Measurements from ENCODE around the gene JOSD2.
"Not testable (repeated sequence)": the region's sequence is repeated elsewhere in the genome, so short reads cannot be mapped to it uniquely, and the experiment has no call there.

The JOSD2 gene

GRCh38 chr19:50478901-50479715 is 31.9 kb downstream of the JOSD2 start:
- no peak for DNase-seq (ENCODE audit: low read depth, low spot score)

DNA sequence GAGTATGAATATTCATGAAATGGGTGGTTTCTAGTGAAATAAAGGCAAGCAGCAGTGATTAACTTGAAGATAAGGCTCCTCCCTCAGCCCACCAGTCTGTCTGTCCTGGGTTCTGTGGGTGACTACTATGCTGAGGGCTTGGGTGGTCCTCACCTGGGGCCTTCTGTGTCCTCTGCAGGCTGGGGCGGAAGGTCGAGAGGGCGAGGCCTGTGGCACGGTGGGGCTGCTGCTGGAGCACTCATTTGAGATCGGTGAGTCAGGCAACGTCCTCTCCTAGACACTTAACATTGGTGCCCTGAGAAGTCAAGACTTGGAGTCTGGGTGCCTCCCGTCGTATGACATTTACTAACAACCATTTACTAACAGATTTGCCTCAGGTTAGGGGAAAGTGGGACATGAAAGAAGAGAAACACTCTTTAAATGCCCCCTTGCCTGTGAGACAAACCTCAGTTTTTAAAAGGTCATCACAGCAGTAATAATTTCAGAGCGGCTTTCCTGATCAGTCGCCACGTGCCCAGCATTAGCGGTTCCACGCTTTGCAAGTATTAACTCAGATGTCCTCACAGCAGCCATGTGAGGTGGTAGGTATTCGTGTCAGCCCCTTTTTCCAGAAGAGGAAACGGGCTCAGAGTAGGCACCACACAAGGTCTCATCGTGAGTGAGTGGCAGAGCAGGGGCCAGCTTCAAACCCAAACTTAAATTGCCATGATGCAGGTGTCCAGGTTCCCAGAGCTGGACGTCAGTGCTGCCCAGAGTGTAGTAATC is 33.1 kb downstream of the JOSD2 start:
- DNase-seq (ENCODE audit: low read depth, low spot score) = no peak

DNA sequence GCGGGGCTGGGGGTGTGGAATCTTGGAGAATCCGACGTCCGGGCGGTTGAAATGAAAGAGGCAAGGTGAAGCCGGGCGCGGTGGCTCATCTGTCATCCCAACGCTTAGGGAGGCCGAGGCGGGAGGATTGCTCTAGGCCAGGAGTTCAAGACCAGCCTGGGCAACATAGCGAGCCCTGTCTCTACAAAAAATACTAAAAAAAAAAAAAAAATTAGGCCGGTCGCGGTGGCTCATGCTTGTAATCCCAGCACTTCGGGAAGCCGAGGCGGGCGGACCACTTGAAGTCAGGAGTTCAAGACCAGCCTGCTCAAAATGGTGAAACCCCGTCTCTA is 34.1 kb downstream of the JOSD2 start:
- no peak for DNase-seq (ENCODE audit: low read depth, low spot score)

DNA sequence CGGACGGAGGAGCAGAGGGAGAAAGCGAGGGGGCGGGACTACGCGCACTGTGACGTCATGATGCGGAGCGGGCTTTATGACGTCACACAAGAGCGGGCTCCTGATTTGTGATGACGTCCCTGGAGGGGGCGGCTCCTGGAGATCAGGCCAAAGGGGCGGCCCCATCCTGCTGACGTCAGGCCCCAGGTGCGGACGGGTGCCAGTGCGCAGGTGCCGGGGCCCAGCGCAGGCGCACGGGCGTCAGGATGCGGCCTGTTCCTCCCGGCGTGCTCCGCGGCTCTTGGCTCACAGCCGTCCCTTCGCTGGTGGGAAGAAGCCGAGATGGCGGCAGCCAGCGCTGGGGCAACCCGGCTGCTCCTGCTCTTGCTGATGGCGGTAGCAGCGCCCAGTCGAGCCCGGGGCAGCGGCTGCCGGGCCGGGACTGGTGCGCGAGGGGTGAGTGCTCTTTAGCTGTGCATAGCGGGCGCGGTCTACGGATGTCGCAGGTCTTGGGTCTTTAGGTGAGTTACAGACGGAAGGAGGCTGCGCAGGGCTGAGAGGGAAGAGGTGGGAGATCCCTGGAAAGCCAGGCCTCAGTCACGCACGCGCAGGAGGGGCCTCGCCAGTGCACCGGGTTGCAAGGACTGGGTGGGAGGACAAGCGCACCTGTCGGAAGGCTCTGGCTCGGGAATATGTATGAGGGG is 34.6 kb downstream of the JOSD2 start, which contains the start of the genes EMC10 and GARIN5A:
Gene EMC10, plus strand, starts transcription at position 284 of the 683 bp plus-strand sequence. Its CDS starts 38 bp downstream, at position 322.
Gene GARIN5A, minus strand, starts transcription at position 625 of the 683 bp plus-strand sequence. Its CDS starts 460 bp downstream, at position 165.
- peak; percentile 86 for DNase-seq (ENCODE audit: low read depth, low spot score)

DNA sequence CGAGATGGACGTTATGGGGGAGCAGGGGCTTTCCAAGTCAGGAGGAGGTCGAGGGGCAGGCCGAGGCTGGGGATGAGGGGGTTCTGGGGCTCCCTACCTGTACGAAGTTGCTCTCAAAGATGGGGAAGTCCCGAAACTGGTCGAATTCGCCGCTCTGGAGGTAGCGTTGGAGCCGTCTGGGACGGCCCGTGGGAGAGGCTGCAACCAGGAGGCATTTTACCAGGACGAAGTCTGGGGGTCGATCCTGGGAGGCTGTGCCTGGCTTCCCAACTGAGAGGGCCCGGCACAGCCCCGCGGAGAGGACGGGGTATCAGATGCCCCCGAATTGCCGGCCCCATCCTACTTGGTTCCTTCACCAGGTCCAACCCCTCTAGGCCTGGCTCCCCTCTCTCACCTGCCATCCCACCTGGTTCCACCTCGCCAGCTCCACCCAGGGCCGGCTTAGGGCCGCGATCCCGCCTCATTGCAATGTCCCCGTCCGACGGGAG is 35.2 kb downstream of the JOSD2 start:
- no peak for DNase-seq (ENCODE audit: low read depth, low spot score)

GRCh38 chr19:50475101-50475568 is 35.9 kb downstream of the JOSD2 start:
- no peak for DNase-seq (ENCODE audit: low read depth, low spot score)

DNA sequence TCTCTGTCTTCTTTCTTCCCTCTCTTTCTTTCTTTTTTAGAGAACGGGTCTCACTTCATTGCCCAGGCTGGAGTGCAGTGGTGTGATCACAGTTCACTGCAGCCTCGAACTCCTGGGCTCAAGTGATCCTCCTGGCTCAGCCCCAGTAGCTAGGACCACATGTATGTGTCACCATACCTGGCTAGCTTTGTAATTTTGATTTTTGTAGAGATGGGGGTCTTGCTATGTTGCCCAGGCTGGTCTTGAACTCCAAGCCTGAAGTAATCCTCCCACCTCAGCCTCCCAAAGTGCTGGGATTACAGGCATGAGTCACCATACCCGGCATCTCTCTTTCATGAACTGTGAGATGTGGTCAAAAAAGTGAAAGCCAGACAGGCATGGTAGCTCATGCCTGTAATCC is 37.7 kb downstream of the JOSD2 start:
- DNase-seq (ENCODE audit: low read depth, low spot score) = not testable (repeated sequence)

- DNase-seq (ENCODE audit: low read depth, low spot score) = no peak
Observed at GRCh38 chr19:50468818-50469217, 42.2 kb downstream of the JOSD2 start.

- DNase-seq (ENCODE audit: low read depth, low spot score) = no peak
Observed at GRCh38 chr19:50467566-50467965, 43.4 kb downstream of the JOSD2 start.

DNA sequence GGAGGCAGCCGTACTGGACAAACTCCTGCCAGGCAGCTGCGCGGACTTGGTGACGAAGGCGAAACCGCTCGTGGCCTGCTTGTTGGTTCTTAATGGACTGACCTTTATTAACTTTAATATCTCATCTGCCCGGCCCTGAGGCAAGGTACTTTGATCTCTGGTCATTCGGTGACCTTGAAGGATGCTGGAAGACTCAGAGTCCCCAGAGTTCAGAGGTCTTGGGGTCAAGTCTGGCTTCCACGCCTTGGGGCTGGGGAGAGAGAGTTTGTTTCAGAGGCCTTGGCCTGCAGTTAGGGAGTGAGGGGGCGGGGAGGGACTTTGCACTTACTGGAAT is 44.3 kb downstream of the JOSD2 start:
- DNase-seq (ENCODE audit: low read depth, low spot score) = no peak

DNA sequence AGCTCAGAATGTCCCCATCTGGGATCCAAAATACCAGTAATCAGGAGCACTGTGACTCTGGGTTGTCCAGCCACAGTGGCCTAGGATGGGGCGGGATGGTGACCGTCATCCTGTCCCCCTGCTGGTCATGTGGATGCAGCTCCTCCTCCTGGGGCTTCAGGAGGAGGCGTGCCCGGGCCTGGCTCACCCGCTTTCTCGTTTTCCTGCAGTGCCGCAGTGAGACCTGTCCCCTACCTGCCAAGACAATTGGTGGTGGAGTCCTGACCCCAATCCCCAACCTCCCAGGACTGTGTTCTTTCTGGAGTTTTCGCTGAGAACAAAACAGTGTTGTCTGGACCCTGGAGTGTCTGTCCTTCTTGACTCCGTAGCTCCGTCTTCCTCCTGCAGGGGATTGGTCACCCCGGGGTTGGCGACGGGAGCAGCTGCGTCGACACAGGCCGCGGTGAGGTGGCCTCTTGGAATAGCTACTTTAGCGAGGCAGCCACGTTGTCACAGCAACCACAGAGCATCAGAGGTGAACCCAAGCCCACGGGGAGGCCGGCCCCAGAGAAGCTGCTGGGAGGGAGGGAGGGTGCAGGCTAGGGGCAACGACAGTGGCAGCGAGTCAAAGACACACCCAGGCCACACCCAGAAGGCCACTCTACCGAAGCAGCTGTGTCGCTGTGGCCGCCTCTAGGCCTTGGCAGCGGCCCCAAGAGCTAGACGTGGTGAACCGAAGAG is 44.8 kb downstream of the JOSD2 start:
- no peak for DNase-seq (ENCODE audit: low read depth, low spot score)

DNA sequence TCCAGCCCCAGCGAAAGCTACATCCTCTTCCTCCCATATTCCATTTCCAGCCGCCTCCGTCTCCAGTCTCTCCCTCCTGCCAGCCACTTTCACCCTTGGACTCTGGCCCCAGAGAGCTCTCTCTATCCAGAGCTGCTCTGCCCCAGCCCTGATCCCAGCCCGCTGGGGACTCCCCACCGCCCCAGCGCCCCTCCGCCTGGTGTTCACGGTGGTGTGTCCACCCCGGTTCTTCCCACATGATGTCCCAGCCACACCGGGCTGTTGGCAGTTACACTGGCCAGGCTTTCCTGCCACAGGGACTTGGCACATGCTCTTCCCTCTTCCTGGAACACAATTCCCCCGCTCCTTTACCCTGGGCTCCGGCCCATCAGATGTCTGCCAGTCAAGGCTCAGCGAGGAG is 46.0 kb downstream of the JOSD2 start:
- DNase-seq (ENCODE audit: low read depth, low spot score) = no peak

DNA sequence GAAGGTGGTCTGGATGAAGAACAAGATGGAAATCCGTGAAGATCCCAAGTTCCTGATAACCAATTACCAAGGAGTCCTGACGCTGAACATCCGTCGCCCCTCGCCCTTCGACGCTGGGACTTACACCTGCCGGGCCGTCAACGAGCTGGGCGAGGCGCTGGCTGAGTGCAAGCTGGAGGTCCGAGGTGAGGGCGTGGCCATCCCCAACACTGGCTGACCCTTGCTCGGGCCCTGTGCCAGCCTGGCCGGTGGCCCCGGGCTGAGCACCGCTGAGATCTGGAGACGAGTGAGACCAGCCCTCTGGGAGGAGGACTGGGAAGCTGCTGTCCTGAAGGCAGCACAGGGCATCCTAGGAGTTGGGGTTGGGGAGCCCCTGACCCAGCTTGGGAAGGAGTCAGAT is 46.6 kb downstream of the JOSD2 start:
- no peak for DNase-seq (ENCODE audit: low read depth, low spot score)

- DNase-seq (ENCODE audit: low read depth, low spot score) = no peak
Observed at GRCh38 chr19:50462970-50463369, 48.0 kb downstream of the JOSD2 start.

GRCh38 chr19:50461066-50461875 is 49.7 kb downstream of the JOSD2 start:
- peak; percentile 24 for DNase-seq (ENCODE audit: low read depth, low spot score)

GRCh38 chr19:50460161-50460765 is 50.7 kb downstream of the JOSD2 start:
- no peak for DNase-seq (ENCODE audit: low read depth, low spot score)

DNA sequence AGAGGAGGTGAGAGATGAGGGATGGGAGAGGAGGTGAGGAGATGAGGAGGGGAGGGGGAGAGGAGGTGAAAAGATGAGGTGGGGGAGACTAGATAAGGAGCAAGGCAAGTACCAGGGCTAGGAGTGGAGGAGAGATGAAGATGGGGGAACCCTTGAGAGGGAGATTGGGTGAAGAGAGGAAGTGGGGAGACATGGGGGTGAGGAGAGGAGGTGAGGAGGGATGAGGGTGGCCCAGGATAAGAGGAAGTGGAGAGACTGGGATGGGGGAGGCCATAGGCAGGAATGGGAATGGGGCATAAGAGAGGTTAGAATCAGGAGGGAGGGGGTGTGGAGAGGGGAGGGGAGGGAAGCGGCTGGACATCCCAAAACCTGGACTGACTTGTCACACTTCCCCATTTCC is 51.4 kb downstream of the JOSD2 start:
- no peak for DNase-seq (ENCODE audit: low read depth, low spot score)

- no peak for DNase-seq (ENCODE audit: low read depth, low spot score)
Observed at GRCh38 chr19:50459067-50459456, 51.9 kb downstream of the JOSD2 start.

DNA sequence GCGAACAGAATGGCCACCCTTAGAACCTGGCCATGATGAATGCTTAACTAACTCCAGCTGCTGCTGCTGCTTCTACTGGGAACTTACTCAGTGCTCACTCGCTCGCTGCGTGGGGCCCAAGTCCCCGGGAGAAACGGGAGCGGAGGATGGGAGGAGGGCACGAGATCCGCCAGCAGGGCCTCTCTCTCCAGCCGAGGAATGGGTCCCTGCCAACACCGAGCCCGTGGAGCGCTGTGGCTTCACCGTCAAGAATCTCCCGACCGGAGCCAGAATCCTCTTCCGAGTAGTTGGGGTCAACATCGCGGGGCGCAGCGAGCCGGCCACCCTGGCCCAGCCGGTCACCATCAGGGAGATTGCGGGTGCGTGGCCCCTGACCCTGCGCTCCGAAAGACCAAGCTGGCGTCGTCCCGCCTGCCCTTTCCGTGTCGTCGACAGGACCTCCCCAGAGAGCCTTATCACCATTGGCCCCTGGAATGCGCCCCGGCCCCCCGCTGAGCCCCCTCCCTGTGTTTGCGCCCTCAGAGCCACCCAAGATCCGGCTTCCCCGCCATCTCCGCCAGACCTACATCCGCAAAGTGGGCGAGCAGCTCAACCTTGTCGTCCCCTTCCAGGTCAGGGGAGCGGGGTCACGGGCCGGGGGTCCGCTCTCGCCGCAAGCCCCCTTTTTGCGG is 52.5 kb downstream of the JOSD2 start:
- DNase-seq (ENCODE audit: low read depth, low spot score) = no peak

- no peak for DNase-seq (ENCODE audit: low read depth, low spot score)
Observed at GRCh38 chr19:50457300-50457699, 53.7 kb downstream of the JOSD2 start.
